ENCODE measurements around the gene TSPAN9.

DNA sequence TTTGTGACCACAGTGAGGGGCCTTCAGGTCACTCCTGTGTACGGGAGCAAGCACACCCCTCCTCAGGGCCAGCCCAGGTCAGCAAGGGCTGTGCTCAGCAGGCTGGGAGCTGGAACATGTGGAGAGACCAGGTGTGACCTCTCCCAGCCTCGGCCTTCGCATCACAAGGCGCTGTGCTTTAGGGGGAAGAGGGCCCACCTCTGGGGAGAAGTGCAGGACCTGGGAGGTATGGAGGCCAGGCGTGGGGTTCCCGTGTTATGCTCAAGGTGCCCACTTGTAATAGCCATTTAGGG lies 219.2 kb downstream of the TSPAN9 start:
- TF ChIP-seq CTCF (IDR thresholded peaks at IDR 0.05 in 2 of 3, conservative IDR thresholded peaks at IDR 0.05 in 1 of 3; ENCODE audit: control insufficient read depth in 2 of 3, extremely low read depth in 1 of 3, insufficient read depth in 1 of 3, low read depth in 3 of 3, low read length in 3 of 3): no peak
- TF ChIP-seq ZNF274 (IDR thresholded peaks at IDR 0.05; ENCODE audit: insufficient read depth, insufficient read length): no peak
- no peak for TF ChIP-seq NBN (IDR thresholded peaks at IDR 0.05)
- TF ChIP-seq ZBTB33 (IDR thresholded peaks at IDR 0.05): no peak
- TF ChIP-seq ESRRA (IDR thresholded peaks at IDR 0.05; ENCODE audit: low read length): no peak
- TF ChIP-seq, protein P1, sequence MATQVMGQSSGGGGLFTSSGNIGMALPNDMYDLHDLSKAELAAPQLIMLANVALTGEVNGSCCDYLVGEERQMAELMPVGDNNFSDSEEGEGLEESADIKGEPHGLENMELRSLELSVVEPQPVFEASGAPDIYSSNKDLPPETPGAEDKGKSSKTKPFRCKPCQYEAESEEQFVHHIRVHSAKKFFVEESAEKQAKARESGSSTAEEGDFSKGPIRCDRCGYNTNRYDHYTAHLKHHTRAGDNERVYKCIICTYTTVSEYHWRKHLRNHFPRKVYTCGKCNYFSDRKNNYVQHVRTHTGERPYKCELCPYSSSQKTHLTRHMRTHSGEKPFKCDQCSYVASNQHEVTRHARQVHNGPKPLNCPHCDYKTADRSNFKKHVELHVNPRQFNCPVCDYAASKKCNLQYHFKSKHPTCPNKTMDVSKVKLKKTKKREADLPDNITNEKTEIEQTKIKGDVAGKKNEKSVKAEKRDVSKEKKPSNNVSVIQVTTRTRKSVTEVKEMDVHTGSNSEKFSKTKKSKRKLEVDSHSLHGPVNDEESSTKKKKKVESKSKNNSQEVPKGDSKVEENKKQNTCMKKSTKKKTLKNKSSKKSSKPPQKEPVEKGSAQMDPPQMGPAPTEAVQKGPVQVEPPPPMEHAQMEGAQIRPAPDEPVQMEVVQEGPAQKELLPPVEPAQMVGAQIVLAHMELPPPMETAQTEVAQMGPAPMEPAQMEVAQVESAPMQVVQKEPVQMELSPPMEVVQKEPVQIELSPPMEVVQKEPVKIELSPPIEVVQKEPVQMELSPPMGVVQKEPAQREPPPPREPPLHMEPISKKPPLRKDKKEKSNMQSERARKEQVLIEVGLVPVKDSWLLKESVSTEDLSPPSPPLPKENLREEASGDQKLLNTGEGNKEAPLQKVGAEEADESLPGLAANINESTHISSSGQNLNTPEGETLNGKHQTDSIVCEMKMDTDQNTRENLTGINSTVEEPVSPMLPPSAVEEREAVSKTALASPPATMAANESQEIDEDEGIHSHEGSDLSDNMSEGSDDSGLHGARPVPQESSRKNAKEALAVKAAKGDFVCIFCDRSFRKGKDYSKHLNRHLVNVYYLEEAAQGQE (IDR thresholded peaks at IDR 0.05; ENCODE audit: low read depth, low read length): no peak
- no peak for TF ChIP-seq FOS (IDR thresholded peaks at IDR 0.05; ENCODE audit: borderline replicate concordance, extremely low read depth, insufficient read length)
- no peak for TF ChIP-seq RCOR1 (conservative IDR thresholded peaks at IDR 0.05; ENCODE audit: low read depth, low read length)
